B cell (primary cell): Measurements from ENCODE around the gene PRRC2B. TPM values are rescaled to one million over a fixed set of nuclear protein-coding genes. Genes with fewer than 3 reads are reported as not detected.

Experiments
- ATAC-seq: fragments of 200-7000 bp; cut with Tn5 transposase; one replicate; pipeline ENCODE4 v1.10.0; 2021; ENCODE audit warnings: low read depth, mild to moderate bottlenecking, moderate number of reproducible peaks, moderate library complexity
- CTCF ChIA-PET: fragments of 350-600 bp; sonication (Branson Sonifier 250); formaldehyde crosslinking; loops from one replicate; lab custom pipeline; 2021; ENCODE audit warnings: antibody characterized with exemption, inconsistent platforms; lab: Charles Lee
- POLR2A ChIA-PET: fragments of 350-600 bp; sonication (Branson Sonifier 250); formaldehyde crosslinking; loops from one replicate; lab custom pipeline; 2021; ENCODE audit warnings: antibody characterized with exemption; lab: Charles Lee
- DNase-seq: peaks from one replicate; pipeline ENCODE4 v3.0.0; 2013
- H2AFZ ChIP-seq: 2 replicates; pipeline ENCODE4 v1.6.1; 2012; ENCODE audit warnings: mild to moderate bottlenecking, low read depth, low read length; ENCODE audit not compliant: insufficient read depth, poor library complexity, severe bottlenecking
- H3K27ac ChIP-seq, 2 donors: 1 replicate in 1 of 2; 2 replicates in 1 of 2; pipeline ENCODE4 v1.5.1; 2012 to 2013; ENCODE audit warnings: low read length in 2 of 2, mild to moderate bottlenecking in 2 of 2, moderate library complexity in 1 of 2
- H3K27me3 ChIP-seq, 4 experiments: fragments of 200-600 bp in 1 of 4; sonication (generic) in 1 of 4; replicated peaks in 1 of 4; 1 replicate in 2 of 4; 2 replicates in 2 of 4; pipeline versions ENCODE4 v1.6.1 to v1.7.0; 2013 to 2016; ENCODE audit warnings: low read length in 3 of 4, mild to moderate bottlenecking in 2 of 4, mixed read lengths in 1 of 4, moderate library complexity in 1 of 4; ENCODE audit not compliant: insufficient read depth in 4 of 4, control insufficient read depth in 3 of 4; ENCODE audit errors: control extremely low read depth in 1 of 4
- H3K36me3 ChIP-seq, 2 experiments: replicated peaks in 1 of 2; 1 replicate in 1 of 2; 2 replicates in 1 of 2; pipeline versions ENCODE4 v1.6.1 to v1.7.1; 2013; ENCODE audit warnings: low read length in 1 of 2; ENCODE audit not compliant: insufficient read depth in 2 of 2, control insufficient read depth in 1 of 2; ENCODE audit errors: control extremely low read depth in 1 of 2, extremely low read depth in 1 of 2
- H3K4me1 ChIP-seq, 2 donors: fragments of 200-600 bp in 1 of 2; sonication (generic) in 1 of 2; 1 replicate in 1 of 2; 2 replicates in 1 of 2; pipeline versions ENCODE4 v1.5.1 to v1.6.1; 2013 to 2017; ENCODE audit warnings: low read length in 2 of 2; ENCODE audit not compliant: control insufficient read depth in 2 of 2, insufficient read depth in 2 of 2
- H3K4me2 ChIP-seq: replicated peaks from 2 replicates; pipeline ENCODE3; 2012; ENCODE audit warnings: mild to moderate bottlenecking, low read depth, low read length; ENCODE audit not compliant: poor library complexity, severe bottlenecking
- H3K4me3 ChIP-seq, 5 experiments: fragments of 200-600 bp in 1 of 5; sonication (generic) in 1 of 5; 1 replicate in 3 of 5; 2 replicates in 2 of 5; pipeline versions ENCODE4 v1.5.1 to v1.7.0; 2011 to 2016; ENCODE audit warnings: low read length in 4 of 5, mild to moderate bottlenecking in 4 of 5, low read depth in 2 of 5, control low read depth in 1 of 5, moderate library complexity in 1 of 5; ENCODE audit not compliant: insufficient read depth in 1 of 5; ENCODE audit errors: control extremely low read depth in 1 of 5, extremely low read depth in 1 of 5
- H3K79me2 ChIP-seq: fragments of 200-600 bp; sonication (generic); one replicate; pipeline ENCODE4 v1.6.0; 2016; ENCODE audit warnings: low read length; ENCODE audit not compliant: control insufficient read depth, insufficient read depth
- H3K9ac ChIP-seq: fragments of 200-600 bp; sonication (generic); 2 replicates; pipeline ENCODE4 v1.6.1; 2017; ENCODE audit warnings: mild to moderate bottlenecking, low read length, moderate library complexity
- H3K9me3 ChIP-seq, 3 donors: one replicate each; pipeline versions ENCODE4 v1.6.1 to v1.7.1; 2013; ENCODE audit warnings: low read length in 2 of 3; ENCODE audit not compliant: control insufficient read depth in 2 of 3, insufficient read depth in 1 of 3; ENCODE audit errors: control extremely low read depth in 1 of 3
- H4K20me1 ChIP-seq: 2 replicates; pipeline ENCODE4 v1.6.0; 2012; ENCODE audit warnings: mild to moderate bottlenecking, low read length; ENCODE audit not compliant: insufficient read depth, control insufficient read depth, poor library complexity, severe bottlenecking
- H3K27ac Mint-ChIP-seq: one replicate; pipeline ENCODE4 v1.8.0; 2021; ENCODE audit warnings: mixed read lengths
- H3K27me3 Mint-ChIP-seq: one replicate; pipeline ENCODE4 v1.8.0; 2021; ENCODE audit warnings: mixed read lengths
- H3K4me1 Mint-ChIP-seq: one replicate; pipeline ENCODE4 v1.8.0; 2021; ENCODE audit warnings: mixed read lengths
- H3K4me3 Mint-ChIP-seq: one replicate; pipeline ENCODE4 v1.8.0; 2021; ENCODE audit warnings: mixed read lengths
- H3K9me3 Mint-ChIP-seq: one replicate; pipeline ENCODE4 v1.8.0; 2022; ENCODE audit warnings: mixed read lengths; ENCODE audit not compliant: insufficient read depth
- CTCF ChIP-seq: fragments of 200-600 bp; IDR thresholded peaks from one replicate; pipeline ENCODE4 v1.8.0; 2022; ENCODE audit warnings: antibody characterized with exemption, mild to moderate bottlenecking
- EZH2 ChIP-seq: IDR thresholded peaks from 2 replicates; pipeline ENCODE4 v1.6.1; 2012; ENCODE audit warnings: borderline replicate concordance, low read depth, mild to moderate bottlenecking, moderate library complexity, low read length; ENCODE audit not compliant: insufficient read depth, poor library complexity, severe bottlenecking
- WGBS: methylation state at CpG from one replicate; pipeline ENCODE4 v1.1.5; 2013; ENCODE audit warnings: missing lambda C conversion rate; ENCODE audit not compliant: insufficient coverage; 5-methylcytosine and 5-hydroxymethylcytosine counted together
- intact Hi-C: fragments of 100-400 bp; cut with micrococcal nuclease; formaldehyde crosslinking; loops from one replicate; pipeline ENCODE4 v1.10.0; 2022
- polyA plus RNA-seq: library from polyadenylated mRNA; depleted of rRNA; stranded (reverse); fragments of >200 nt; gene quantifications from 2 replicates; pipeline ENCODE4 v1.2.3, GENCODE V29; 2012
- total RNA-seq, 2 donors: library from RNA; stranded (reverse); fragments of 120-200 nt in 1 of 2; gene quantifications; 1 replicate in 1 of 2; 2 replicates in 1 of 2; pipeline versions ENCODE4 v1.2.3 to v1.2.4, GENCODE V29; 2013 to 2022

The PRRC2B gene
- total and polyA plus RNA-seq, 2 donors (not counting 1 experiment from before 2014, with no cell fraction given): 63.9 to 268 TPM

GRCh38 chr9:131511416-131511815, 117.5 kb downstream of the PRRC2B start:
- no peaks in the 10 kb centered on the region for H3K27me3 ChIP-seq
- H3K4me3 Mint-ChIP-seq: no peak overlapping the region
- ATAC-seq (no peak), DNase-seq (no peak)
- 91% methylated on average over 5 of the region's 7 CpGs for WGBS
- ChIA-PET CTCF (no interaction called here), POLR2A (no interaction called here)
- intact Hi-C loops: no loop called here
- TF ChIP-seq EZH2: no peak
- no peak for TF ChIP-seq CTCF
- H3K27ac Mint-ChIP-seq: no peak overlapping the region
- no peak overlapping the region for H3K27ac ChIP-seq
- H3K79me2 ChIP-seq: no peaks in the 10 kb centered on the region
- H3K4me1 ChIP-seq: peaks cover 0 to 18% of the 10 kb centered on the region in 2 donors
- H3K9me3 ChIP-seq: peaks cover 0 to 17% (median 8%) of the 10 kb centered on the region in 3 donors
- H3K9ac ChIP-seq: no peak overlapping the region
- no peaks in the 10 kb centered on the region for H3K9me3 Mint-ChIP-seq
- no peaks in the 10 kb centered on the region for H3K27me3 Mint-ChIP-seq
- H3K4me2 ChIP-seq: no peak overlapping the region
- H3K36me3 ChIP-seq: peaks cover 0 to 51% of the 10 kb centered on the region in 2 experiments
- no peak overlapping the region for H3K4me3 ChIP-seq
- no peaks in the 10 kb centered on the region for H4K20me1 ChIP-seq
- peaks cover 5% of the 10 kb centered on the region for H3K4me1 Mint-ChIP-seq
- no peak overlapping the region for H2AFZ ChIP-seq

- Histone ChIP-seq H3K4me2 (no peak overlapping the region), H3K4me1 (peaks cover 0 to 18% of the 10 kb centered on the region in 2 donors), H3K27ac (no peak overlapping the region), H3K79me2 (no peaks in the 10 kb centered on the region), H3K9me3 (peaks cover 0 to 21% (median 9%) of the 10 kb centered on the region in 3 donors), H3K9ac (no peak overlapping the region), H3K36me3 (peaks cover 0 to 52% of the 10 kb centered on the region in 2 experiments), H3K4me3 (no peak overlapping the region), H4K20me1 (no peaks in the 10 kb centered on the region), H2AFZ (no peak overlapping the region), H3K27me3 (no peaks in the 10 kb centered on the region)
- intact Hi-C loops: no loop called here
- Mint-ChIP-seq H3K27me3 (no peaks in the 10 kb centered on the region), H3K27ac (no peak overlapping the region), H3K9me3 (no peaks in the 10 kb centered on the region), H3K4me1 (peaks cover 5% of the 10 kb centered on the region), H3K4me3 (no peak overlapping the region)
- TF ChIP-seq CTCF (no peak), EZH2 (no peak)
- POLR2A ChIA-PET: no interaction called here
- 98% methylated on average over 6 of the region's 6 CpGs for WGBS
- CTCF ChIA-PET: no interaction called here
- no peak for DNase-seq
- no peak for ATAC-seq
Observed at GRCh38 chr9:131511880-131512279, 118.0 kb downstream of the PRRC2B start.
